Spleen (tissue), 11 donors: Measurements from ENCODE around the gene CHKA. TPM values are rescaled to one million over a fixed set of nuclear protein-coding genes. Genes with fewer than 3 reads are reported as not detected.

Experiments used
- DNase-seq: peaks from one replicate; pipeline ENCODE4 v3.0.0-alpha.2; 2020
- H3K27ac ChIP-seq, 8 donors: fragments of 200-600 bp; sonication (generic) in 7 of 8; 1 replicate in 4 of 8; 2 replicates in 4 of 8; pipeline versions ENCODE4 v1.5.0 to v1.8.0; 2016 to 2021; ENCODE audit warnings: inconsistent platforms in 4 of 8, mild to moderate bottlenecking in 4 of 8, moderate library complexity in 1 of 8
- H3K27me3 ChIP-seq, 7 donors: fragments of 200-600 bp; sonication (generic) in 6 of 7; replicated peaks in 1 of 7; 1 replicate in 4 of 7; 2 replicates in 3 of 7; pipeline versions ENCODE4 v1.5.0 to v1.8.0; 2016 to 2021; ENCODE audit warnings: inconsistent platforms in 3 of 7, mild to moderate bottlenecking in 1 of 7
- H3K36me3 ChIP-seq, 6 donors: fragments of 200-600 bp; sonication (generic) in 5 of 6; 1 replicate in 4 of 6; 2 replicates in 2 of 6; pipeline versions ENCODE4 v1.5.0 to v1.8.0; 2016 to 2021; ENCODE audit warnings: inconsistent platforms in 2 of 6
- H3K4me1 ChIP-seq, 6 donors: fragments of 200-600 bp; sonication (generic) in 5 of 6; 1 replicate in 3 of 6; 2 replicates in 3 of 6; pipeline versions ENCODE4 v1.5.0 to v1.8.0; 2016 to 2021; ENCODE audit warnings: inconsistent platforms in 3 of 6
- H3K4me3 ChIP-seq, 8 donors: fragments of 200-600 bp; sonication (generic) in 7 of 8; 1 replicate in 4 of 8; 2 replicates in 4 of 8; pipeline versions ENCODE4 v1.5.0 to v1.8.0; 2016 to 2021; ENCODE audit warnings: inconsistent platforms in 4 of 8, mild to moderate bottlenecking in 4 of 8, moderate library complexity in 2 of 8
- H3K9me3 ChIP-seq, 8 donors: fragments of 200-600 bp; sonication (generic) in 7 of 8; 1 replicate in 4 of 8; 2 replicates in 4 of 8; pipeline versions ENCODE4 v1.5.0 to v1.8.0; 2016 to 2021; ENCODE audit warnings: inconsistent platforms in 4 of 8
- POLR2A ChIP-seq, 3 donors: fragments of 450-650 bp; IDR thresholded peaks; one replicate each; pipeline ENCODE4 v1.5.1; 2017; ENCODE audit warnings: antibody characterized with exemption in 3 of 3, mild to moderate bottlenecking in 1 of 3
- POLR2AphosphoS5 ChIP-seq, 3 donors: sonication (generic); formaldehyde crosslinking; IDR thresholded peaks; one replicate each; pipeline ENCODE4 v1.5.1; 2017; ENCODE audit warnings: antibody characterized with exemption in 3 of 3
- WGBS, 5 donors: extraction: QIAGEN DNeasy Blood & Tissue Kit in 3 of 5; methylation state at CpG; one replicate each; pipeline versions ENCODE4 v1.1.5 to v1.1.7; 2013 to 2018; 5-methylcytosine and 5-hydroxymethylcytosine counted together
- intact Hi-C: fragments of 100-400 bp; cut with DNase I; formaldehyde crosslinking; loops from one replicate; pipeline ENCODE4 v1.15.0; 2023; ENCODE audit warnings: low total_unique reads
- polyA plus RNA-seq, 3 donors: library from polyadenylated mRNA; stranded (reverse); fragments of 200-250 nt; gene quantifications; one replicate each; pipeline ENCODE4 v1.2.1, GENCODE V29; 2013
- total RNA-seq, 7 donors: library from RNA; depleted of rRNA in 3 of 7; stranded (reverse); fragments of >200 nt in 3 of 7; fragmentation: NEBNext Ultra II Directional in 4 of 7; extraction: Animal tissue kit (Norgen Biotek cat#: 25700) in 4 of 7; gene quantifications; one replicate each; pipeline versions ENCODE4 v1.1.0 to v1.2.1, GENCODE V29; 2016 to 2021
- TF ChIP-seq, protein P1 (sequence below), 11 experiments: fragments of 200-600 bp in 7 of 11; fragments of 450-650 bp in 4 of 11; sonication (generic) in 4 of 11; IDR thresholded peaks in 8 of 11; conservative IDR thresholded peaks in 3 of 11; 1 replicate in 7 of 11; 2 replicates in 4 of 11; pipeline versions ENCODE4 v1.4.0 to v1.8.0; 2016 to 2021; ENCODE audit warnings: antibody characterized with exemption in 11 of 11, inconsistent platforms in 4 of 11, mild to moderate bottlenecking in 1 of 11
- donor health status: healthy with polysubstance abuse.
- donor health status: DM: no; HTN: no; CAD: no; lungs with moderate emphysema.
- donor health status: DM: no; HTN: no; CAD: no.
- donor health status: Bipolar disorder and iron deficiency.
- donor health status: healthy.
- donor health status: DM: no; HTN: no; CAD: no.
- donor health status: DM: yes; HTN: yes; CAD: no.

The CHKA gene
- total and polyA plus RNA-seq, 10 donors = 19.7 to 76.1 (median 33.4) TPM

DNA sequence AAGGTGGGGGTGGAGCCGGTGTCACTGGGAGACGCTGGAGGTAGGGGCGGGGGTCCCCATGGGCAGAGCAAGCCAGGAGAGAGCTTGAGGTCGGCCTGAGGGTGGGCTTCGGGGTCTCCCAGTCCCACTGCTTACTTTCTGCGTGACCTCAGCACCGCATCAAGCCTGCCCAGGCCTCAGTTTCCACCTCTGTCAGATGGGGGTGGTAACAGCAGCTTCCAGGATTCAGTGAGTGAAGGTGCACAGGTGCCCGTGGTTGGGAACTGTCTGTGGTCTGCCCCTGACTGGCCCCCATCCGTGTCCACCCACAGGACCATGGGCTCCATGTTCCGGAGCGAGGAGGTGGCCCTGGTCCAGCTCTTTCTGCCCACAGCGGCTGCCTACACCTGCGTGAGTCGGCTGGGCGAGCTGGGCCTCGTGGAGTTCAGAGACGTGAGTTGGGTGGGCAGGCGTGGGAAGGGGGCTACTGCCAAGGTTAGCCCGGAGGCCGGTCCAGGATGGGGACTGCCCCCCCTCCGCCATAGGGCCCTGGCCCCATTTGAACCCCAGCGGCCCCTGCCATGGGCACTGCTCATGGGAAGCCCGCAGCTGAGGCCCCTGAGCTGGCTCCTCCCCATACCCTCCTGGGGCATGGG is 80.1 kb downstream of the CHKA start:
- intact Hi-C loops = no loop called here
- Histone ChIP-seq H3K36me3 (peaks cover 0 to 53% (median 48%) of the 10 kb centered on the region in 6 donors), H3K27ac (peak overlapping the region; percentile 85 to 97 (median 92)), H3K27me3 (no peaks in the 10 kb centered on the region), H3K4me3 (peak overlapping the region; percentile 67 to 97 (median 86)), H3K4me1 (peaks cover 37 to 75% (median 62%) of the 10 kb centered on the region in 6 donors), H3K9me3 (no peaks in the 10 kb centered on the region)
- DNase-seq = peak; percentile 84
- TF ChIP-seq, protein P1, sequence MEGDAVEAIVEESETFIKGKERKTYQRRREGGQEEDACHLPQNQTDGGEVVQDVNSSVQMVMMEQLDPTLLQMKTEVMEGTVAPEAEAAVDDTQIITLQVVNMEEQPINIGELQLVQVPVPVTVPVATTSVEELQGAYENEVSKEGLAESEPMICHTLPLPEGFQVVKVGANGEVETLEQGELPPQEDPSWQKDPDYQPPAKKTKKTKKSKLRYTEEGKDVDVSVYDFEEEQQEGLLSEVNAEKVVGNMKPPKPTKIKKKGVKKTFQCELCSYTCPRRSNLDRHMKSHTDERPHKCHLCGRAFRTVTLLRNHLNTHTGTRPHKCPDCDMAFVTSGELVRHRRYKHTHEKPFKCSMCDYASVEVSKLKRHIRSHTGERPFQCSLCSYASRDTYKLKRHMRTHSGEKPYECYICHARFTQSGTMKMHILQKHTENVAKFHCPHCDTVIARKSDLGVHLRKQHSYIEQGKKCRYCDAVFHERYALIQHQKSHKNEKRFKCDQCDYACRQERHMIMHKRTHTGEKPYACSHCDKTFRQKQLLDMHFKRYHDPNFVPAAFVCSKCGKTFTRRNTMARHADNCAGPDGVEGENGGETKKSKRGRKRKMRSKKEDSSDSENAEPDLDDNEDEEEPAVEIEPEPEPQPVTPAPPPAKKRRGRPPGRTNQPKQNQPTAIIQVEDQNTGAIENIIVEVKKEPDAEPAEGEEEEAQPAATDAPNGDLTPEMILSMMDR (IDR thresholded peaks at IDR 0.05 in 8 of 11, conservative IDR thresholded peaks at IDR 0.05 in 3 of 11) = no peak
- TF ChIP-seq POLR2AphosphoS5 (IDR thresholded peaks at IDR 0.05) (no peak), POLR2A (IDR thresholded peaks at IDR 0.05) (no peak)
- 70 to 81% (median 77%) methylated on average over 18 to 23 of the region's 23 CpGs for WGBS, 5 donors

DNA sequence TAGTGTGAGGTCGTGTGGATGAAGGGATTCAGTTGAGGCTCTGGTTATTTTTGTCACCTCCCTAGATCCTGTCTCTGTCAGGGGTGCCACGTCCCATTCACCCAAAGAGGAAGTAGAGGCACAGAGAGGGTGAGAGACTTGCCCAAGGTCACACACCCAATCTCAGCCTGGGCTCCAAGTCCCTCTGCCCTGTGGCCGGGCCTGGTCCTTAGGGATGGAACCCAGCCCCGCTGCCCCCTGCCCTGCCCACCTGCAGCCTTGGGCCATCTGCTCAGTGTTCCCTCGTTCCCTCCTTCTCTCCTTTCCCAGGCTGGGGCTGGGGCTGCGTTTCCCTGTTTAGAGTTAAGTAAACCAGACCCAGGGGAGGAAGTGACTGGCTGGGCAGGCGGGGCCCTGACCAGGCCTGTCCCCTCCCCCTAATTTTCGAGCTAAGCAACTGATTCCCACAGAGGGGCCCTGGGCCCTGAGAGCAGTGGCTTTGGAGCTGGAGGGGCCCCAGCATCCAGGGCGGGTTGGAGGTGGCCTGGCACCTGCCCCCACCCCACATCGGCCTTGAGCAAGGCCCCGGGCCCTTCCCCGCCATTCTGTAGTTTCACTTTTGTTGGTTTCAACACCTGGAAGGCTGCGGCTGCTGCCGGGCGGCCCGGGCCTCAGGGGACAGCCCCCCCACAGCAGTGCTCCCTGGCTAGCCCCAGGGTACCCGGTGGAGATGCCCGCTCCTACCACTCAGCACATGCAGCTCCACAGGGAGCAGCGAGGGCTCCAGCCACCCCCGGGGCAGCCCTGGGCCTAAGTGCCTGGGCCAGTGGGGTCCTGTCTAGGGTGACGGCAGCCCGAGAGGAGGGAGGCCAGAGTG is 80.9 kb downstream of the CHKA start:
- TF ChIP-seq POLR2AphosphoS5 (IDR thresholded peaks at IDR 0.05) = peak; percentile 38 to 80 (median 59)
- TF ChIP-seq, protein P1 (IDR thresholded peaks at IDR 0.05 in 8 of 11, conservative IDR thresholded peaks at IDR 0.05 in 3 of 11) = no peak

DNA sequence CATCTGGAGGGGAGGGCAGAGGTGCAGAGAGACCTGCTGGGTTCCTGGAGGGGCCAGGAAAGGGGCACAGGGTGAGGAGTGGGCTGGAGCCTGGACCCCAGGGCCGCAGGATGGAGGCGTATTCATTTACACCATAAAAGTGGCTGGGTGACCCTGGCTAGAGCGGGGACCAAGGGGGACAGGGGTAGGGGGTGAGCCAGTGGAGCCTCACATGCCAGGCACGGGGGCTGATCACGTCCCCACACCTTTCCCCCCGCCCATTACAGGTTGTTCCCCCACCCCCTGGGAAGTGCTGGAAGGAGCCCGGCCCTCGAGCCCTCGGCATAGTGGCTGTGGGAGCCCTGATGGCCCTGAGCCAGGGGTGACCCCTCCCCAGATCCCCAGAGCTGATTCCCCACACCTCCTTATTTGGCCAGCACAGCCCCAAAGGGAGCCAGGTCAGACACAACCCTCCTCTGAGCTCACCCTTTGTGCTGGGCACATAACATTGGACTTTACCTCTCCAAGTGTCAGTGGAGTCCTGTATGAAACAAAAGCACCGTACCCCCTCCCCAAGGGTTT is 81.6 kb downstream of the CHKA start:
- Histone ChIP-seq H3K4me1 (peaks cover 40 to 89% (median 66%) of the 10 kb centered on the region in 6 donors), H3K4me3 (peak overlapping the region; percentile 67 to 97 (median 86)), H3K27me3 (no peaks in the 10 kb centered on the region), H3K9me3 (no peaks in the 10 kb centered on the region), H3K27ac (peak overlapping the region; percentile 85 to 97 (median 92)), H3K36me3 (peaks cover 0 to 52% (median 34%) of the 10 kb centered on the region in 6 donors)
- DNase-seq = peak; percentile 84
- no peak for TF ChIP-seq POLR2AphosphoS5 (IDR thresholded peaks at IDR 0.05)
- no peak for TF ChIP-seq POLR2A (IDR thresholded peaks at IDR 0.05)
- TF ChIP-seq, protein P1 (IDR thresholded peaks at IDR 0.05 in 8 of 11, conservative IDR thresholded peaks at IDR 0.05 in 3 of 11) = no peak
- intact Hi-C loops = no loop called here
- 9 to 28% (median 20%) methylated on average over 6 to 10 of the region's 10 CpGs for WGBS, 5 donors

More for the DNA sequence above, 80.9 kb downstream of the CHKA start:
- no peaks in the 10 kb centered on the region for H3K27me3 ChIP-seq
- H3K4me1 ChIP-seq = peaks cover 40 to 82% (median 66%) of the 10 kb centered on the region in 6 donors
- peak; percentile 93 for DNase-seq
- H3K27ac ChIP-seq = peak overlapping the region; percentile 85 to 97 (median 92)
- no peaks in the 10 kb centered on the region for H3K9me3 ChIP-seq
- 2 to 9% (median 3%) methylated on average over 14 to 22 of the region's 22 CpGs for WGBS, 5 donors
- peaks cover 0 to 53% (median 41%) of the 10 kb centered on the region in 6 donors for H3K36me3 ChIP-seq
- intact Hi-C loops = no loop called here
- peak overlapping the region; percentile 67 to 97 (median 86) for H3K4me3 ChIP-seq
